ENCODE data around the gene PRRT1B.

PRRT1B gene

DNA sequence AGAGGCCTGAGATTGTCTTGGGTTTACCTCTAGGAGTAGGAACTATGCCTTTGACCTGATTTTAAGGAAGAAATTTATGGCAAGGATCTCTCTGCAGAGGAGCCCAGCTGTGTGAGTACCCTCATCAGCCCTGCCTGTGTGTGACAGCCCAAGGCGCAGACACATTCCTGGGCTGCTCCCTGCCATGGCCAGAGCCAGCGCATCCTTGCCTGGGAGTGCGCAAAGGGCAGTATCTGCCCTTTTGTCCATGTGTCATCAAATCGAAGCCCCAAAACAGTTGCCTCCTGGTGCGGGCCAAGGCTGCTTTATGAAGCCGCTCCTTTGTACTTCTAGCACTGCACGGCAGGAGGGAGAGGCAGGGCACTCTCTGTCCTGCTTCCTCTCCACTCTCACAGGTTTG is 51.9 kb downstream of the PRRT1B start:
- no peak for DNase-seq (ENCODE audit: low read depth)

DNA sequence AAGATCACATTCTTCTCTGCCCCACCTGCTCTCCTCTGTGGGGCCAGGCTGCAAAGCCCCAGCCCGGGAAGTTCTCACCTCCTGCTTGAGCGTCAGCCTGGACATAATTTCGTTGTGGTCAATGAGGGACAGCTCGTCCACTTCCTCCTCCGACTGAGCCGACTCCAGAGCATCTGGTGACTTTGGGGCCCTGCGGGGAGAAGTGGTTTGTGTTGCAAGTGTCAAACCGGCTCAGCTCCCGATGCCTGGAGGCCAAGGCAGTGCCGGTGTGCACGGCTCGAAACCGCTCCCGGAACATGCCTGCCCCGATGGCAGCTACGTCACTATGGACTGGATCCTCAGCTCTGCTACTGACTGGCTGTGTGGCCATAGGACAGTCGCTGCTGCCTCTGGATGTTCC is 52.8 kb downstream of the PRRT1B start:
- no peak for DNase-seq (ENCODE audit: low read depth)

DNA sequence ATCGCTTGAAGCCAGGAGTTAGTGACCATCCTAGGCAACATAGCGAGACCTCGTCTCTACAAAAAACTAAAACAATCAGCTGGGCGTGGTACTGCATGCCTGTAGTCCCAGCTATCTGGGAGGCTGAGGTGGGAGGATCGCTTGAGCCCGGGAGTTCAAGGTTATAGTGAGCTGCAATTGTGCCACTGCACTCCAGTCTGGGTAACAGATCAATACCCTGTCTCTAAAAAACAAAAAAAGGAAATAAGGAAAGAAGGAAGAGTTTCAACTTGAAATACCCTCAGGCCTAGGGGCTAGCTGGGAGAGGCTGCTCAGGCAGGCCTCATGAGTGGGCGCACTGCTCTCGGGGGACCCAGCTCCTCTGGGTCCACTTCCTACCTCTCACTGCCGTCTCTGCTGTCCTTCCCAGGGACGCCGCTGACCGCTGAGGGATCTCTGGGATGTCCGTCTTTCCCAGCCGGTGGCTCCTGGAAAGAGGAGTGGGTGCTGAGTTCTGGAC is 56.4 kb downstream of the PRRT1B start:
- DNase-seq (ENCODE audit: low read depth) = no peak

DNA sequence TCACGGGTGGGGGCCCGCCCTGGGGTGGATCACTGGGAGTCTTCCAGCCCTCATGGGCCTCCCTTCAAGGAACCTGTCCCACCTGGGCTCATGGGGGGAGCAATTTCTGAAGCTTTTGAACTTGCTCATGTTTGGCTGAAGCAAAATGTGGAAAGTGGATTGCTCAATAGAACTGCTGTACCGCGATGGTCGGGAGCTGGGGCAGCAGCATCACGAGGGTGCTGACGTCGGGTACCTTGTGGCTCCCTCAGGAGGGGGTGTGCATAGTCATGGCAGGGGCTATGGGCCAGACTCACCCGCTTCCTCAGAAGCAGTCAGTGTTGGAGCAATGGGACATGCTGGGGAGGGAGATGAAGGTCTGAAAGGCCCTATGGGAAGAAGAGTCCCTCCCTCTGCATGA is 57.9 kb downstream of the PRRT1B start:
- DNase-seq (ENCODE audit: low read depth) = no peak

DNA sequence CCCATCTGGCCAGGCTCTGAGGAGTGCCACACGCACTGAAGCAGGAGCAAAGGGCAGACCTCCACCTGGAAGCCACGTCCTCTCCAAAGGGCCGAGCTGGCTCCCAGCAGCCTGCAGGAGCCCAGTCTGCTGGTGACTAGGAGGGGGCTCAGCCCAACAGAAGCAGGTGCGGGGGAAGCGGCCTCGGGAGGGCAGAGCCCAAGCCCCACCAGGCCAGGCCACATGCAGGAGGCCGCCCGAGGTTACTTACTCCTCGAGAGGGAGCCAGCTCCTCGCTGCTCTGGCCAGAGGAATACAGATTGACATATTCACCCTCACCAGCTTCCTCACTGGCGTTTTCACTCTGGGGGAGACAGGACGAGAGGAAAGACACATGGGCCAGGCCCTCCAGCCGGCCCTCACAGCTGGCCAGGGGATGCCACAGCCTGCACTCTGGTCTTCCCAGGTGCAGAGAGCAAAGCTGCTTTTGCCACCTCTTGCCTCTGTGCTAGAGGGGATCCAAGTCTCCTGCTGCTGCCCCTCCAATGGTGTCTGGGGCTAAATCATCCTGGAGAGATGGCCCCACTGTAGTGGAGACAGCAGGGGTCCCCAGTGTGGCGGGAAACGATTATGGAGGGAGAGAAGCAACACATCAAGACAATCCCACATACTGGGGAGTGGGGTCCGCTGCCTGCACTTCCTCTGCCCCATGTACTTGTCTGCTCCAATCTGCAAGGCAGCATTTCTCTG is 58.6 kb downstream of the PRRT1B start:
- DNase-seq (ENCODE audit: low read depth) = no peak

DNA sequence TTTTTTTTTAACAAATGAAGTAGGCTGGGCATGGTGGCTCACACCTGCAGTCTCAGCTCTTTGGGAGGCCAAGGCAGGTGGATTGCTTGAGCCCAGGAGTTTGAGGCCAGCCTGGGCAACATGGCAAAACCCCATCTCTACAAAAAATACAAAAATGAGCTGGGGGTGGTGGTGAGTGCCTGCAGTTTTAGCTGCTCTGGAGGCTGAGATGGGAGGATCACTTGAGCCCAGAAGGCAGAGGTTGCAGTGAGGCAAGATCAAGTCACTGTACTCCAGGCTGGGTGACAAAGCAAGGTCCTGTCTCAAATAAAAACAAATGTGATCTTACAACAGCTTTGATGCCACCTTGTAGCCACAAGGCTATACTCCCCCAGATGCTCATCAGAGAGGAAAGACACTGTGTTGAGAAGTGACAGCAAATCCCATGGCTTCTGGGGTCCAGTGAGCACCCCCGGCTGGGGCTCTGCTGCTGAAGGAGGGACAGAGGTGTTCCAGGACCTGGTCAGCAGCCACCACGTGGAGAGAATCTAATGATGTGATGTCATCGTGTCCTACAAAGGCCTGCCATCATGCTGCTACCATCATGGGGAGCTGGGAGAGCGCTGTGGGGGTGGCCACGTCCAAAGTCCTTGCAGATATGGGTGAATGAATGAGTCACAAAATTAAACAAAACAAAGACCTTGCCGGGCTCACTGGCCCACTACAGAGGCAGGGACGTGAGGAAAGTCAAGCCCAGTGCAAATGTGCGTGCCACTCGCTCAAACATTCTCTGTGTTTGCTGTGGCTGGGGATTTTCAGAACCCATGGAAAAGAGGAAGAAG is 60.7 kb downstream of the PRRT1B start:
- DNase-seq (ENCODE audit: low read depth) = no peak

DNA sequence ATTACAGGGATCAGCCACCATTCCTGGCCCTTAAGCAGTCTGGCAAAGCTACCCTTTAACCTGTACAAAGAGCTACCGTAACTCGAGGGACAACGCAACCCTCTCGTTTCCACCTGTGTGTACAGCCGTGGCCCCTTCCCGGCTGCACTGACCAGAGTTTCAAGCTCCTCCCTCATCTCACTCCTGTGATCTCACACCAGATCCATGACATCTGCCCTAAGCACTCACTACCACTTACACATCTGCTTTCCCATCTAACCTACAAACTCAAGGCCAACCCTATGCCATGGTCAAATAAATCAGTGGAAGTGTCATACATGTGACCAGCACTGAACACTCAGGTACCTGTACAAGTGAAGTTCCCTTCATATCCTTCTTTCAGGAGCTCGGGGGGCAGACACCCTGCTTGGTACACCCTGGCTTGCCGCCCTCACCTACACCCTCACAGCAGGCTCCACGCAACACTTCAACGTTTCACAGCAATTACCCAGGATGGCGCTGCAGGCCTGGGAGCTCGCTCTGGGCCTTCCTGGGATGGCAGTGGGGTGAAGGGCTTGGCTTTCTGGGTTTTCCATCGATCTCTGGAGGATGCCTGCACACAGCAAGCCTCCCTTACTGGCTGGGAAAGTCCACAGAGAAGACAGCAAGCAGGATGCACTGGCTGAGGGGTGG is 61.7 kb downstream of the PRRT1B start:
- DNase-seq (ENCODE audit: low read depth) = no peak

DNA sequence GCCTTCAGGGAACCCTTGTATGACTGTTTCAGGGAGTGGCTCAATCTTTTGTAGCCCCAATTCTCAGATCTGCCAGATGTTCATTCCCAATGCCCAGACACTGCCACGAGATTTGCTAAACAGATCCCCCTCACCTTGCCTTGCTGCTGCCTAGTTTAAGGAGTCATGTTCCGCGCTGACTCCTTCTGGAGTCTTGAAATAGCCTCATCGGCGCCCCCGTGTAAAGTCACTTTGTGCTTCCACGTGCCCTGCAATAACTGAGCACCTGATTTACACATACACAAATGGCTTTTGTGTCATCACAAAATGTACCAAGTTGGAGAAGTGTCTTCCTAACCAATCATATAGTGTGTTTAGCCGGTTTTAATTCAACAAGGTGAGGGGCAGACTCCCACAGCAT is 62.3 kb downstream of the PRRT1B start:
- no peak for DNase-seq (ENCODE audit: low read depth)

DNA sequence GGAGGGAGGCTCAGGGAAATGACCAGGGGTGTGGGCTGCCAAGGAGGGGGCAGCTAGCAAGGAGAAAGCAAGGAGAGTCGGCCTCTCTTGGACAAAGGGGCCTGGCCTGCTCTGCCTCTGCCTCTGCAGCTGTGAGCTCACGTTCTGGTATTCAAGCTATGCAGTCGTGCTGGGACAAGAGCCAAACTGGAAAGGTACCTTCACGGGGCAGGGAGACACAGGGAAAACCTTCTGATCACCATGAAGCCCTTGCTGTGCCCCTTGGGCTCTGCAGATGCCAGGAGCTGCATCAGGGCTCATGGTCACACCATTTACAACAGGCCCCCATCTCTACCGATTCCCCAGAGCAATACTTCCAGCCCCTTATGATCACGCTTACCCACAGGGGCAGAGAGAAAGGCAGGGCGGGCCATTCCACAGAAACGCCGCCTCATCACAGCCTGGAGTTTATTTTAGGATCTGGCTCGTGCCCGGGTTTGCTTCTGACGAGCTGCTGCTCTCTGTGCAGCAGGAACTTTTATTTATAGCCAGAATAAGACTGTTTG is 63.2 kb downstream of the PRRT1B start:
- DNase-seq (ENCODE audit: low read depth) = no peak

Data from activated T-helper 1 cell treated with Interleukin-2 at 50 U/mL for 16 hours (primary cell).